ENCODE measurements around the gene NRXN3. TPM values are rescaled to one million over a fixed set of nuclear protein-coding genes. Genes with fewer than 3 reads are reported as not detected.

The NRXN3 gene
- total RNA-seq, 1 donor = 2.5 TPM

DNA sequence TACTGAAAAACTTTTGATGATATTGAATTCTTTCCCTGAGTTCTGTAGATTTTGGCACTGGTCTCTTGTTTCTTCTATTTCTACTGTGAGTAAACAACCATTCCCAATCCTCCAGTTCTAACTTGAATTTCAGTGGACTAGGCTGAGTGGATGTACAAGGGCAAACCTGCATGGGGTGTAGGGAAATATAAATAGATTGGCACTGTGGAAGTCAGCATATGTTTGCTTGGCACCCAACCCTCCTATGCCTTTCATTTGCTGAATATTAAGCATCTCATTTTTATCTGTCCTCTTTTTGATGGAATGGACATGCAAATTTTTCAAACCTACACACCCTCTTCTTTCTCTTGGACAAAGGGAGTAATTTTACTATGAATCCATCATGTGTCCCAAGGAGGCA is 1212.9 kb downstream of the NRXN3 start:
- H3K27me3 ChIP-seq (ENCODE audit: insufficient read depth, low read length) = no peaks in the 10 kb centered on the region
- no peak for DNase-seq (ENCODE audit: insufficient read length, low spot score, missing footprints)
- H3K79me2 ChIP-seq (ENCODE audit: insufficient read depth, low read length) = no peaks in the 10 kb centered on the region
- no peaks in the 10 kb centered on the region for H4K20me1 ChIP-seq (ENCODE audit: insufficient read depth, low read length)
- no peak overlapping the region for H3K4me3 ChIP-seq (ENCODE audit: insufficient read depth, low read length)
- H3K9me3 ChIP-seq (ENCODE audit: low read depth, low read length) = no peaks in the 10 kb centered on the region
- TF ChIP-seq, protein P1, sequence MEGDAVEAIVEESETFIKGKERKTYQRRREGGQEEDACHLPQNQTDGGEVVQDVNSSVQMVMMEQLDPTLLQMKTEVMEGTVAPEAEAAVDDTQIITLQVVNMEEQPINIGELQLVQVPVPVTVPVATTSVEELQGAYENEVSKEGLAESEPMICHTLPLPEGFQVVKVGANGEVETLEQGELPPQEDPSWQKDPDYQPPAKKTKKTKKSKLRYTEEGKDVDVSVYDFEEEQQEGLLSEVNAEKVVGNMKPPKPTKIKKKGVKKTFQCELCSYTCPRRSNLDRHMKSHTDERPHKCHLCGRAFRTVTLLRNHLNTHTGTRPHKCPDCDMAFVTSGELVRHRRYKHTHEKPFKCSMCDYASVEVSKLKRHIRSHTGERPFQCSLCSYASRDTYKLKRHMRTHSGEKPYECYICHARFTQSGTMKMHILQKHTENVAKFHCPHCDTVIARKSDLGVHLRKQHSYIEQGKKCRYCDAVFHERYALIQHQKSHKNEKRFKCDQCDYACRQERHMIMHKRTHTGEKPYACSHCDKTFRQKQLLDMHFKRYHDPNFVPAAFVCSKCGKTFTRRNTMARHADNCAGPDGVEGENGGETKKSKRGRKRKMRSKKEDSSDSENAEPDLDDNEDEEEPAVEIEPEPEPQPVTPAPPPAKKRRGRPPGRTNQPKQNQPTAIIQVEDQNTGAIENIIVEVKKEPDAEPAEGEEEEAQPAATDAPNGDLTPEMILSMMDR (IDR thresholded peaks at IDR 0.05; ENCODE audit: extremely low read depth, low read depth, low read length) = no peak
- H3K4me1 ChIP-seq (ENCODE audit: insufficient read depth, low read length) = no peaks in the 10 kb centered on the region
- no peaks in the 10 kb centered on the region for H3K36me3 ChIP-seq (ENCODE audit: insufficient read depth, low read length)
- no peak overlapping the region for H3K27ac ChIP-seq (ENCODE audit: low read depth, low read length)
- H3K4me2 ChIP-seq (ENCODE audit: insufficient read depth, low read length) = no peak overlapping the region
- H2AFZ ChIP-seq (ENCODE audit: low read length) = no peak overlapping the region

DNA sequence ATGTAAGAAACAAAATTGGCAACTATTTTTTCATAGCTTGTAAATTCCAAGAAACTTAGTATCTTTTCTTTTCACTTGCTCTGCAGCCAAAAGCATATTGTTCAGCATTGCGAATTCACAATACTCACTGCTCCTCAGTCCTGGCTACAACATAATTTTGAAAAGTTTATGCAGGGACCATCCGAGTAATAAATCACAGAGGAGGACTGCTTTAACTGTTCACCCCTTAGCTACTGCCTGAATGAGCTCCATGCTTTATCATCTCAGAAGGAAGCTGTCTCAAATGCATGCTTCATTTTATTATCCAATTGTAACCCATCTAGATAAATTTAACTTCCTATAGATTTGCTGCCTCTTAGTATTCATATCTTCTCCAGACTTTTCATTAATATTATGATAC is 1213.3 kb downstream of the NRXN3 start:
- H3K9me3 ChIP-seq (ENCODE audit: low read depth, low read length) = no peaks in the 10 kb centered on the region
- no peaks in the 10 kb centered on the region for H4K20me1 ChIP-seq (ENCODE audit: insufficient read depth, low read length)
- no peak overlapping the region for H3K4me3 ChIP-seq (ENCODE audit: insufficient read depth, low read length)
- no peak overlapping the region for H3K27ac ChIP-seq (ENCODE audit: low read depth, low read length)
- DNase-seq (ENCODE audit: insufficient read length, low spot score, missing footprints) = no peak
- no peaks in the 10 kb centered on the region for H3K27me3 ChIP-seq (ENCODE audit: insufficient read depth, low read length)
- H3K4me1 ChIP-seq (ENCODE audit: insufficient read depth, low read length) = no peaks in the 10 kb centered on the region
- TF ChIP-seq, protein P1 (IDR thresholded peaks at IDR 0.05; ENCODE audit: extremely low read depth, low read depth, low read length) = no peak
- H3K79me2 ChIP-seq (ENCODE audit: insufficient read depth, low read length) = no peaks in the 10 kb centered on the region
- no peaks in the 10 kb centered on the region for H3K36me3 ChIP-seq (ENCODE audit: insufficient read depth, low read length)
- H2AFZ ChIP-seq (ENCODE audit: low read length) = no peak overlapping the region
- H3K4me2 ChIP-seq (ENCODE audit: insufficient read depth, low read length) = no peak overlapping the region

DNA sequence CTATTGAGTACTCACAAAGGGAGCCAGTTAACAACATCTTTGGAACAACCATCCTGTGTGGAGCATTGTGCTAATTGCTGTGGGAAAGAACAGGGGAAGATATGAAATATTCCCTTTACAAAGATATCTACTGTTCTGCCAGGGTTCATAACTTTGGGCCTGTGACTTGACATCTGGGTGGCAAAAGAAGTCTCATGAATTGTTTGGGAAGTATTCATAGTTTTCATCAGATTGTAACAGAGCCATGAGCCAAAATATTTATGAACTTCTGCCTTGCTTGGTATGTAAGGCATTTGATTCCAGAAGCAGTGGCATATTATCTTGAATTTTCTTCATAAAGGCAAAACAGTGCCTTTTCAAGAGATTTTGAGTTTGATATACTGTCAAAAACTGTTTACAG is 1224.9 kb downstream of the NRXN3 start:
- no peaks in the 10 kb centered on the region for H4K20me1 ChIP-seq (ENCODE audit: insufficient read depth, low read length)
- H3K4me1 ChIP-seq (ENCODE audit: insufficient read depth, low read length) = peaks cover 5% of the 10 kb centered on the region
- no peaks in the 10 kb centered on the region for H3K79me2 ChIP-seq (ENCODE audit: insufficient read depth, low read length)
- peak overlapping the region; percentile 58 for H3K27ac ChIP-seq (ENCODE audit: low read depth, low read length)
- DNase-seq (ENCODE audit: insufficient read length, low spot score, missing footprints) = no peak
- H3K4me3 ChIP-seq (ENCODE audit: insufficient read depth, low read length) = no peak overlapping the region
- no peak overlapping the region for H2AFZ ChIP-seq (ENCODE audit: low read length)
- TF ChIP-seq, protein P1 (IDR thresholded peaks at IDR 0.05; ENCODE audit: extremely low read depth, low read depth, low read length) = no peak
- H3K27me3 ChIP-seq (ENCODE audit: insufficient read depth, low read length) = no peaks in the 10 kb centered on the region
- H3K36me3 ChIP-seq (ENCODE audit: insufficient read depth, low read length) = no peaks in the 10 kb centered on the region
- no peak overlapping the region for H3K4me2 ChIP-seq (ENCODE audit: insufficient read depth, low read length)
- H3K9me3 ChIP-seq (ENCODE audit: low read depth, low read length) = no peaks in the 10 kb centered on the region

DNA sequence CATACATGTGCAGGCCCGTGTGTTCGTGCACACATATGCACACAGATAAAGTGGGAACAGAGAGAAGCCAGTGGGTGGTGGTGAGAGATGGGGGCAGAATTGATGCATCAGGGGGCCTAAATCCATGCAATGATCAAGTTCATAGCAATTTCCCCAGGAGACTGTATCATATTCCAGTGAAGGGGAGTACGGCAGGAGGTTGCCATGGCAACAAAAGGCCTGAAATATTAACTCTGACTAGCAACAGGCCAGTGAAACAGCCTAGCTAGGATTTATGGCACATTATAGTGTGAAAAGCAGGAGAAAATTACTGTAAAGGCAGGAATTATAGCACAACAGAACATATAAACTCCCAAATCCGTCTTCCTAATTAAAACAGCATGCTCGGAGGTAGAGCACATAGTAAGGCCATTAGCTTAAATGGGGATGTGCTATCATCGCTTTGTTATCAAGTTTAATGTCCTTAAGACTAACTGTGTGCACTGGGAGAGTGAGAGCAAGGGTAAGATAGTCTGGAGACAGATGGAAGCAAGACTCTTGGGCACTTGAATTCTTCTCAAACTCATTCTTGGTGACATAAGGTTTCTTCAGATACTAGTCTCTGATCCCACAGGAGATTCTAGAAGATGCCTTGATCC is 1234.8 kb downstream of the NRXN3 start:
- no peak overlapping the region for H2AFZ ChIP-seq (ENCODE audit: low read length)
- no peak overlapping the region for H3K27ac ChIP-seq (ENCODE audit: low read depth, low read length)
- no peak overlapping the region for H3K4me3 ChIP-seq (ENCODE audit: insufficient read depth, low read length)
- H3K4me1 ChIP-seq (ENCODE audit: insufficient read depth, low read length) = no peaks in the 10 kb centered on the region
- peak; percentile 55 for DNase-seq (ENCODE audit: insufficient read length, low spot score, missing footprints)
- no peaks in the 10 kb centered on the region for H4K20me1 ChIP-seq (ENCODE audit: insufficient read depth, low read length)
- no peaks in the 10 kb centered on the region for H3K27me3 ChIP-seq (ENCODE audit: insufficient read depth, low read length)
- H3K4me2 ChIP-seq (ENCODE audit: insufficient read depth, low read length) = no peak overlapping the region
- H3K9me3 ChIP-seq (ENCODE audit: low read depth, low read length) = no peaks in the 10 kb centered on the region
- no peaks in the 10 kb centered on the region for H3K36me3 ChIP-seq (ENCODE audit: insufficient read depth, low read length)
- no peaks in the 10 kb centered on the region for H3K79me2 ChIP-seq (ENCODE audit: insufficient read depth, low read length)
- TF ChIP-seq, protein P1 (IDR thresholded peaks at IDR 0.05; ENCODE audit: extremely low read depth, low read depth, low read length) = no peak

Data from osteoblast (primary cell).